Measurements from ENCODE around the gene DLGAP4. TPM values are rescaled to one million over a fixed set of nuclear protein-coding genes. Genes with fewer than 3 reads are reported as not detected.

Gene DLGAP4
- total and polyA plus RNA-seq, 10 of the 15 experiments (the other 5 are each of a cell fraction or from before 2014, with no cell fraction given) = 0.42 to 43.3 (median 19.0) TPM

DNA sequence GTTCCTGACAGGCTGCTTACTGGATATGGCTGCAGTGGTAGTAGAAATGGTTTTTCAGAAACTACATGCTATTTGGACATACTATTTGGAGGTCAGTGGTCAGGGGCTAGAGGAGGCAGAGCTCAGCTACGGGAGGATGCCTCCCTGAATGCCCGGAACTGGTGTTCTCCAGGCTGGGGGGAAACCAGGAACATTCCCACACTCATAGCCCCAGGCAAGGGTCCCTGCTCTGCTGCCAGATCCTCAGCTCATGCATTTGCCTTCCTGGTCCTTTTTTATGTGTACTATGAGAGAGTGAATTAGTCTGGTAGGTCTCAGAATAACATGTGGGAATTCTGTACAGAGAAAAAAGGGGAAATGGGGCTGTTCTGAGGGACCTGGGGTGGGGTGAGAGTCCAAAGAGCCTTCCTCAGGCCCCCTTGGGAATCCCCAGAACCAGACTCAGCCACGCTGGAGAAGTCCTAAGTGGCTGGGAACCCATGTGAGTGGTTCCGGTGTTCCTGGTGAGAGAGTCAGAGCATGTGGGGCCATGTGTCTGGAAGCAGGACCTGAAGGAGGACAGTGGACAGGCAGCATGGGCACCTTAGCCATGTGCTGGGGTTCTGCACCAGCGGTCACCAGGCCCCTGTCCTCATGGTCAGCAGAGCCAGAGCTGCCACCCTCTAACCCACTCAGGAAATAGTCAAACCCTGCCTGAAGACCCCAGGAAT lies 177.2 kb downstream of the DLGAP4 start:
- intact Hi-C loops (cut with micrococcal nuclease; ENCODE audit: unreplicated experiment) = no loop called here
- no peaks in the 10 kb centered on the region for H3K27me3 ChIP-seq (replicated peaks in 1 of 2; ENCODE audit: control insufficient read depth in 2 of 2, insufficient read depth in 2 of 2, low read length in 1 of 2)
- FAIRE-seq (no peak), DNase-seq (ENCODE audit: low read depth, low spot score) (no peak), ATAC-seq (no peak)
- POLR2A ChIA-PET = interaction anchor here (0.8 to 1.5 kb wide), 3 partner anchors 11 to 23 kb away, joined by 3 to 4 read pairs (median 3); no protein-coding TSS in a partner anchor
- RAD21 ChIA-PET (ENCODE audit: unreplicated experiment) = no interaction called here
- 0 out of 2 replicates have a peak overlapping the region, but pooled peaks have one; percentile 18 for H3K4me2 ChIP-seq (ENCODE audit: control insufficient read depth, insufficient read depth)
- 70% methylated on average over 5 of the region's 5 CpGs for WGBS (ENCODE audit: insufficient coverage, insufficient replicate concordance, low lambda C conversion rate, missing lambda C conversion rate)
- peaks cover 5% of the 10 kb centered on the region for H3K79me2 ChIP-seq (ENCODE audit: control insufficient read depth, insufficient read depth, low read length)
- TF ChIP-seq, protein P1, sequence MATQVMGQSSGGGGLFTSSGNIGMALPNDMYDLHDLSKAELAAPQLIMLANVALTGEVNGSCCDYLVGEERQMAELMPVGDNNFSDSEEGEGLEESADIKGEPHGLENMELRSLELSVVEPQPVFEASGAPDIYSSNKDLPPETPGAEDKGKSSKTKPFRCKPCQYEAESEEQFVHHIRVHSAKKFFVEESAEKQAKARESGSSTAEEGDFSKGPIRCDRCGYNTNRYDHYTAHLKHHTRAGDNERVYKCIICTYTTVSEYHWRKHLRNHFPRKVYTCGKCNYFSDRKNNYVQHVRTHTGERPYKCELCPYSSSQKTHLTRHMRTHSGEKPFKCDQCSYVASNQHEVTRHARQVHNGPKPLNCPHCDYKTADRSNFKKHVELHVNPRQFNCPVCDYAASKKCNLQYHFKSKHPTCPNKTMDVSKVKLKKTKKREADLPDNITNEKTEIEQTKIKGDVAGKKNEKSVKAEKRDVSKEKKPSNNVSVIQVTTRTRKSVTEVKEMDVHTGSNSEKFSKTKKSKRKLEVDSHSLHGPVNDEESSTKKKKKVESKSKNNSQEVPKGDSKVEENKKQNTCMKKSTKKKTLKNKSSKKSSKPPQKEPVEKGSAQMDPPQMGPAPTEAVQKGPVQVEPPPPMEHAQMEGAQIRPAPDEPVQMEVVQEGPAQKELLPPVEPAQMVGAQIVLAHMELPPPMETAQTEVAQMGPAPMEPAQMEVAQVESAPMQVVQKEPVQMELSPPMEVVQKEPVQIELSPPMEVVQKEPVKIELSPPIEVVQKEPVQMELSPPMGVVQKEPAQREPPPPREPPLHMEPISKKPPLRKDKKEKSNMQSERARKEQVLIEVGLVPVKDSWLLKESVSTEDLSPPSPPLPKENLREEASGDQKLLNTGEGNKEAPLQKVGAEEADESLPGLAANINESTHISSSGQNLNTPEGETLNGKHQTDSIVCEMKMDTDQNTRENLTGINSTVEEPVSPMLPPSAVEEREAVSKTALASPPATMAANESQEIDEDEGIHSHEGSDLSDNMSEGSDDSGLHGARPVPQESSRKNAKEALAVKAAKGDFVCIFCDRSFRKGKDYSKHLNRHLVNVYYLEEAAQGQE (IDR thresholded peaks at IDR 0.05; ENCODE audit: low read depth, low read length) = no peak
- 0 out of 2 replicates have a peak, but pooled peaks have one; percentile 11 for TF ChIP-seq IKZF1 (conservative IDR thresholded peaks at IDR 0.05)
- H4K20me1 ChIP-seq (ENCODE audit: control insufficient read depth, insufficient read depth) = no peaks in the 10 kb centered on the region
- SMC1A ChIA-PET (ENCODE audit: uncharacterized antibody, unreplicated experiment) = interaction anchor here (0.7 to 2.1 kb wide), 3 partner anchors 10 to 17 kb away, joined by 3 to 17 read pairs (median 3); no protein-coding TSS in a partner anchor
- in situ Hi-C loops (cut with MboI) = no loop called here
- no peaks in the 10 kb centered on the region for H3K9me3 ChIP-seq (replicated peaks; ENCODE audit: control insufficient read depth, insufficient read depth, low read length)
- peaks cover 12% of the 10 kb centered on the region for H3K4me1 ChIP-seq (ENCODE audit: control insufficient read depth, insufficient read depth, low read length)
- no peaks in the 10 kb centered on the region; a peak in 1 of 4 replicates for H3K36me3 ChIP-seq (ENCODE audit: control insufficient read depth in 2 of 2, insufficient read depth in 2 of 2, low read length in 1 of 2)
- no peak overlapping the region for H3K4me3 ChIP-seq
- no TSS peak for BruUV-seq (replicated peaks)
- H3K27ac ChIP-seq (ENCODE audit: control insufficient read depth, insufficient read depth) = peak overlapping the region; percentile 67
- peak overlapping the region; percentile 37 for H3K9ac ChIP-seq (ENCODE audit: control insufficient read depth, insufficient read depth, low read length)
- H2AFZ ChIP-seq (ENCODE audit: control insufficient read depth, low read depth, low read length) = no peak overlapping the region
- CTCF ChIA-PET = interaction anchor here (0.7 to 3.0 kb wide), 4 partner anchors 10 to 69 kb away, joined by 3 to 10 read pairs (median 6); no protein-coding TSS in a partner anchor

All from GM12878 (cell line).